ENCODE measurements around the gene EPN3.

The EPN3 gene

GRCh38 chr17:50505591-50506130, 26.9 kb upstream of the EPN3 start:
- H3K9ac ChIP-seq (ENCODE audit: low read length) = no peak overlapping the region
- H3K9me2 ChIP-seq (replicated peaks; ENCODE audit: insufficient read depth, low read length) = no peaks in the 10 kb centered on the region
- no peak overlapping the region for H3K4me3 ChIP-seq (ENCODE audit: insufficient read depth, low read length, poor library complexity, severe bottlenecking)
- H3K9me3 ChIP-seq (ENCODE audit: insufficient read depth, low read length) = no peaks in the 10 kb centered on the region
- H2AFZ ChIP-seq (ENCODE audit: low read depth, low read length, severe bottlenecking) = no peak overlapping the region
- H3K79me2 ChIP-seq (ENCODE audit: insufficient read depth, low read length) = no peaks in the 10 kb centered on the region
- no peak for TF ChIP-seq CTCF (IDR thresholded peaks at IDR 0.05; ENCODE audit: insufficient read depth, low read length, poor library complexity, severe bottlenecking)
- TF ChIP-seq EZH2phosphoT487 (conservative IDR thresholded peaks at IDR 0.05; ENCODE audit: low read length) = no peak
- H3K27me3 ChIP-seq (ENCODE audit: low read length) = no peaks in the 10 kb centered on the region
- no peak overlapping the region for H3K4me2 ChIP-seq (ENCODE audit: low read depth, low read length, poor library complexity, severe bottlenecking)
- H3F3A ChIP-seq (ENCODE audit: insufficient read depth) = peaks cover 9% of the 10 kb centered on the region
- no peak overlapping the region for H3K27ac ChIP-seq (ENCODE audit: low read depth, low read length)
- no peaks in the 10 kb centered on the region for H3K36me3 ChIP-seq (ENCODE audit: low read length)
- no peaks in the 10 kb centered on the region for H4K20me1 ChIP-seq (ENCODE audit: low read depth, low read length)

- Histone ChIP-seq H3K36me3 (ENCODE audit: low read length) (no peaks in the 10 kb centered on the region), H3K79me2 (ENCODE audit: insufficient read depth, low read length) (no peaks in the 10 kb centered on the region), H3F3A (ENCODE audit: insufficient read depth) (peaks cover 6% of the 10 kb centered on the region), H3K9me2 (replicated peaks; ENCODE audit: insufficient read depth, low read length) (no peaks in the 10 kb centered on the region), H3K27ac (ENCODE audit: low read depth, low read length) (no peak overlapping the region), H4K20me1 (ENCODE audit: low read depth, low read length) (no peaks in the 10 kb centered on the region), H3K9ac (ENCODE audit: low read length) (no peak overlapping the region), H3K9me3 (ENCODE audit: insufficient read depth, low read length) (no peaks in the 10 kb centered on the region), H2AFZ (ENCODE audit: low read depth, low read length, severe bottlenecking) (no peak overlapping the region), H3K27me3 (ENCODE audit: low read length) (no peaks in the 10 kb centered on the region), H3K4me2 (ENCODE audit: low read depth, low read length, poor library complexity, severe bottlenecking) (no peak overlapping the region), H3K4me3 (ENCODE audit: insufficient read depth, low read length, poor library complexity, severe bottlenecking) (no peak overlapping the region)
- TF ChIP-seq EZH2phosphoT487 (conservative IDR thresholded peaks at IDR 0.05; ENCODE audit: low read length) (no peak), CTCF (IDR thresholded peaks at IDR 0.05; ENCODE audit: insufficient read depth, low read length, poor library complexity, severe bottlenecking) (no peak)
These were observed 26.2 kb upstream of the EPN3 start for GRCh38 chr17:50506298-50506697.

- TF ChIP-seq CTCF (IDR thresholded peaks at IDR 0.05; ENCODE audit: insufficient read depth, low read length, poor library complexity, severe bottlenecking) (no peak), EZH2phosphoT487 (conservative IDR thresholded peaks at IDR 0.05; ENCODE audit: low read length) (no peak)
These were observed 24.5 kb upstream of the EPN3 start, which contains the start of gene MYCBPAP for GRCh38 chr17:50507871-50508572. TSS of gene MYCBPAP (plus strand) at chr17:50508439. CDS start at chr17:50508675, 236 bp downstream.

More at GRCh38 chr17:50507871-50508572, 24.5 kb upstream of the EPN3 start, which contains the start of gene MYCBPAP:
- Histone ChIP-seq H3F3A (ENCODE audit: insufficient read depth) (peaks cover 6% of the 10 kb centered on the region), H3K79me2 (ENCODE audit: insufficient read depth, low read length) (no peaks in the 10 kb centered on the region), H3K9ac (ENCODE audit: low read length) (peak within 1 kb of the TSS; percentile 71), H3K4me2 (ENCODE audit: low read depth, low read length, poor library complexity, severe bottlenecking) (peak within 1 kb of the TSS; percentile 82), H3K36me3 (ENCODE audit: low read length) (no peaks in the 10 kb centered on the region), H3K9me3 (ENCODE audit: insufficient read depth, low read length) (no peaks in the 10 kb centered on the region), H4K20me1 (ENCODE audit: low read depth, low read length) (no peaks in the 10 kb centered on the region), H3K27ac (ENCODE audit: low read depth, low read length) (no peak within 1 kb of the TSS), H3K4me3 (ENCODE audit: insufficient read depth, low read length, poor library complexity, severe bottlenecking) (peak within 1 kb of the TSS; percentile 69), H2AFZ (ENCODE audit: low read depth, low read length, severe bottlenecking) (peak within 1 kb of the TSS; percentile 100), H3K27me3 (ENCODE audit: low read length) (no peaks in the 10 kb centered on the region), H3K9me2 (replicated peaks; ENCODE audit: insufficient read depth, low read length) (no peaks in the 10 kb centered on the region)
